Neural crest cell (in vitro differentiated cells): ENCODE results near the gene NEDD4. TPM values are rescaled to one million over a fixed set of nuclear protein-coding genes. Genes with fewer than 3 reads are reported as not detected.
"Not testable (repeated sequence)": the region's sequence is repeated elsewhere in the genome, so short reads cannot be mapped to it uniquely, and the experiment has no call there.

Experiments
- DNase-seq: peaks from one replicate; pipeline ENCODE4 v3.0.0; 2021; ENCODE audit warnings: low read depth, mixed read lengths, low spot score
- H3K27ac Mint-ChIP-seq: one replicate; pipeline ENCODE4 v1.8.0; 2021; ENCODE audit warnings: mild to moderate bottlenecking, mixed read lengths; ENCODE audit not compliant: unreplicated experiment
- H3K27me3 Mint-ChIP-seq: 2 replicates; pipeline ENCODE4 v1.8.0; 2021; ENCODE audit warnings: low read depth, mild to moderate bottlenecking, mixed read lengths
- H3K36me3 Mint-ChIP-seq: 2 replicates; pipeline ENCODE4 v1.8.0; 2021; ENCODE audit warnings: low read depth, mild to moderate bottlenecking, mixed read lengths
- H3K4me1 Mint-ChIP-seq: 2 replicates; pipeline ENCODE4 v1.8.0; 2021; ENCODE audit warnings: mixed read lengths
- H3K4me3 Mint-ChIP-seq: one replicate; pipeline ENCODE4 v1.8.0; 2021; ENCODE audit warnings: mild to moderate bottlenecking, mixed read lengths
- H3K9me3 Mint-ChIP-seq: 2 replicates; pipeline ENCODE4 v1.8.0; 2021; ENCODE audit warnings: mixed read lengths
- CTCF ChIP-seq: fragments of 200-600 bp; sonication (generic); conservative IDR thresholded peaks from 2 replicates; pipeline ENCODE4 v1.5.0; 2021; ENCODE audit warnings: antibody characterized with exemption, mild to moderate bottlenecking
- total RNA-seq: library from RNA; stranded (reverse); gene quantifications from 2 replicates; pipeline ENCODE4 v1.2.1, GENCODE V29; 2021

The NEDD4 gene
- total RNA-seq, 1 donor from 2014 or later = 20.3 TPM

DNA sequence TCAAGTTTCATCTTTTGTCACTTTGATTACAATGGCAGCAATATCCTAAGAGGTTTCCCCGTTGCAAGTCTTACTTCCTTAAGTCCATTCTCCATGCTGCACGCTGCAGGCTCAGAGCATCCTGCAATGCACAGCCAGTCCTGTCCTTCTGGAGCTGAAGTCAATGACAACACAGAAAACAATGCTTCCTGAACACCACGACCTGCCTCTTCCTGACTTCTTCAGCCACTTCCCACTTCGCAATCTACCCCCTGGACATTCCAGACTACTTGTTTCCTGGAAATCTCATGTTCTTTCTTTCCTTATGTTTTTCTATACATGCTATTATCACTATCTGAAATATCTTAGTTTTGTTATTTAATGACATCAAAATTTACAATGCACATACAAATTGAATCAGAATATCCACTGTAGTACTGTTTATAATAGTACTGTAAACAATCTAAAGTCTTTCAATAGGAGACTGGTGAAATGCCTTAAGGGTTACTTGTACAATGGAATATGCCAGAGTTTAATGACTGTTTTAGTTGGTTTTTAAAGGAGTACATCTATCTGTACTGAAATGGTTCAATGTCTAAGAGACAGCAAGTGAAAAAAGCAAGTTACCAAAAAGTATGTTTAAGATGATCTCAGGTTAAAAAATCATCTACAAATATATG is 136.8 kb downstream of the NEDD4 start:
- no peaks in the 10 kb centered on the region for H3K9me3 Mint-ChIP-seq
- no peaks in the 10 kb centered on the region for H3K4me1 Mint-ChIP-seq
- no peak for DNase-seq
- H3K4me3 Mint-ChIP-seq = no peak overlapping the region
- H3K36me3 Mint-ChIP-seq = peaks cover 10% of the 10 kb centered on the region
- H3K27ac Mint-ChIP-seq = no peak overlapping the region
- no peaks in the 10 kb centered on the region for H3K27me3 Mint-ChIP-seq
- no peak for TF ChIP-seq CTCF

DNA sequence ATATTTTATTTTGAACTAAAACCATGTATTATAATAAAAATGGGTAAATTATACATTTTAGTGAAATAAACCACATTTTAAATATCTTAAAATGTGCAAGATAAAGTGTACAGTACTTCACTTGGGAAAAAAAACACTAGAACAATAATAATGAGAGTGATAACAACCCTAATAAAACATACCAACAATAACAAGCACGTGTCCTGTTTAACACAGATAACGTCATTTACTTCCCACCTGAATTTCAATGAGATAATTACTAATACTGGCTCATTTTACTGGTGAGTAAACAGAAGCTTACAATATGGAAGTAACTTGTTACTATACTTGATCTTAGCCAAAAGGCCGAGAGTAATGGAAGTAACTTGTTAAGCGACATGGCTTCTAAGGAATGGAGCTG is 140.3 kb downstream of the NEDD4 start:
- no peak for DNase-seq
- Mint-ChIP-seq H3K36me3 (no peaks in the 10 kb centered on the region), H3K4me3 (no peak overlapping the region), H3K27me3 (no peaks in the 10 kb centered on the region), H3K9me3 (no peaks in the 10 kb centered on the region), H3K27ac (no peak overlapping the region), H3K4me1 (no peaks in the 10 kb centered on the region)
- no peak for TF ChIP-seq CTCF

GRCh38 chr15:55846116-55846707 is 147.2 kb downstream of the NEDD4 start:
- DNase-seq = peak; percentile 73
- H3K9me3 Mint-ChIP-seq = peaks cover 8% of the 10 kb centered on the region
- peaks cover 4% of the 10 kb centered on the region for H3K4me1 Mint-ChIP-seq
- peaks cover 16% of the 10 kb centered on the region for H3K36me3 Mint-ChIP-seq
- no peak overlapping the region for H3K27ac Mint-ChIP-seq
- no peaks in the 10 kb centered on the region for H3K27me3 Mint-ChIP-seq
- peak; percentile 92 for TF ChIP-seq CTCF
- no peak overlapping the region for H3K4me3 Mint-ChIP-seq

GRCh38 chr15:55842897-55843296 is 150.5 kb downstream of the NEDD4 start:
- not testable (repeated sequence) for H3K27ac Mint-ChIP-seq, H3K4me1 Mint-ChIP-seq, H3K27me3 Mint-ChIP-seq, H3K4me3 Mint-ChIP-seq, DNase-seq
- Mint-ChIP-seq H3K36me3 (peaks cover 23% of the 10 kb centered on the region), H3K9me3 (peaks cover 10% of the 10 kb centered on the region)

- Mint-ChIP-seq H3K27me3 (no peaks in the 10 kb centered on the region), H3K4me1 (no peaks in the 10 kb centered on the region), H3K4me3 (no peak overlapping the region), H3K36me3 (peaks cover 6% of the 10 kb centered on the region), H3K9me3 (no peaks in the 10 kb centered on the region), H3K27ac (no peak overlapping the region)
- no peak for DNase-seq
- no peak for TF ChIP-seq CTCF
Measured at GRCh38 chr15:55835866-55836265, 157.5 kb downstream of the NEDD4 start.

DNA sequence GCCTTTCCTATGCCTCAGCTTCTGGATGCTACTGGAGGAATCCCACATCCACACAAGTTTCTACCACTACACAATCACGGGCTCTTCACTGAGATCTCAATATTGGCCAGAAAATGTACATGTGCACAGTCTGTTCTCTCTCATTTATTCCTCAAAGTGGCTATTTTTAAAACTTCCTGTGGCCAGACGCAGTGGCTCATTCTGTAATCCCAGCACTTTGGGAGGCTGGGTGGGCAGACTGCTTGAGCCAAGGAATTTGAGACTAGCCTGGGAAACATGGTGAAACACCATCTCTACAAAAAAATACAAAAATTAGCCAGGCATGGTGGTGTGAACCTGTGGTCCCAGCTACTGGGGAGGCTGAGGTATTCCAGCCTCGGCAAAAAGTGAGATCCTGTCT is 159.1 kb downstream of the NEDD4 start:
- H3K27ac Mint-ChIP-seq = no peak overlapping the region
- TF ChIP-seq CTCF = no peak
- no peaks in the 10 kb centered on the region for H3K4me1 Mint-ChIP-seq
- no peak overlapping the region for H3K4me3 Mint-ChIP-seq
- no peak for DNase-seq
- no peaks in the 10 kb centered on the region for H3K27me3 Mint-ChIP-seq
- peaks cover 11% of the 10 kb centered on the region for H3K36me3 Mint-ChIP-seq
- H3K9me3 Mint-ChIP-seq = no peaks in the 10 kb centered on the region
